ENCODE data around the gene DNMT3A. TPM values are rescaled to one million over a fixed set of nuclear protein-coding genes. Genes with fewer than 3 reads are reported as not detected.

Gene DNMT3A
- total RNA-seq, 1 donor from 2014 or later = 58.1 TPM

DNA sequence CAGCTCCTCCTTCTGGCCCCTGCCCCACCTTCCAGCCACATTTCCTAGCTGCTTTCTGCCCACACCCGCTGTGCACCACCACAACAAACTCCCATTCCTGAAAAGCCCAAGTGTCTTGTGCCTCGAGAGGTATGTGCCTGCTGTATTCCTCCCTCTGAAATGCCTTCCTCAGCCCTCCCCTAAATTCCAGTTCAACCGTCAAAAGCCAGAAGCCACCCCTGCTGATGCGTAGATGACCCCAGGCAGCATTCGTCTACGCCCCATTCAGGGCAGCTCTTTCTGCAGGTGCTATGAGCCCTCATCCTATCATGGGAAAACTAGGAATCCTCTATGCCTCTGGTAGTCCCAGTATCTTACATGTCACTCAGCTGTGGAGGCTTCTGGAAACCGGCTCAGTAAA is 71.7 kb downstream of the DNMT3A start:
- Mint-ChIP-seq H3K4me1 (ENCODE audit: low read depth, unreplicated experiment) (peaks cover 14% of the 10 kb centered on the region), H3K27ac (ENCODE audit: unreplicated experiment) (no peak overlapping the region), H3K36me3 (ENCODE audit: low read depth, unreplicated experiment) (peaks cover 25% of the 10 kb centered on the region), H3K4me3 (ENCODE audit: unreplicated experiment) (no peak overlapping the region), H3K9me3 (ENCODE audit: unreplicated experiment) (no peaks in the 10 kb centered on the region), H3K27me3 (ENCODE audit: low read depth, unreplicated experiment) (peaks cover 10% of the 10 kb centered on the region)
- Histone ChIP-seq H2AFZ (ENCODE audit: low read depth, low read length) (no peak overlapping the region), H3K36me3 (ENCODE audit: insufficient read depth, low read length) (peaks cover 2% of the 10 kb centered on the region), H4K20me1 (ENCODE audit: insufficient read depth, low read length) (no peaks in the 10 kb centered on the region), H3K79me2 (ENCODE audit: insufficient read depth, low read length) (no peaks in the 10 kb centered on the region), H3K4me1 (ENCODE audit: insufficient read depth, low read length) (peaks cover under 1% of the 10 kb centered on the region), H3K4me2 (ENCODE audit: low read length) (no peak overlapping the region), H3K9me3 (ENCODE audit: insufficient read depth, low read depth, low read length) (no peaks in the 10 kb centered on the region), H3K27ac (ENCODE audit: low read depth, low read length) (no peak overlapping the region), H3K4me3 (ENCODE audit: insufficient read depth, low read depth, low read length) (no peak overlapping the region), H3K27me3 (ENCODE audit: insufficient read depth, low read length) (no peaks in the 10 kb centered on the region), H3K9ac (ENCODE audit: low read length) (no peak overlapping the region)
- no peak for FAIRE-seq
- TF ChIP-seq, protein P1, sequence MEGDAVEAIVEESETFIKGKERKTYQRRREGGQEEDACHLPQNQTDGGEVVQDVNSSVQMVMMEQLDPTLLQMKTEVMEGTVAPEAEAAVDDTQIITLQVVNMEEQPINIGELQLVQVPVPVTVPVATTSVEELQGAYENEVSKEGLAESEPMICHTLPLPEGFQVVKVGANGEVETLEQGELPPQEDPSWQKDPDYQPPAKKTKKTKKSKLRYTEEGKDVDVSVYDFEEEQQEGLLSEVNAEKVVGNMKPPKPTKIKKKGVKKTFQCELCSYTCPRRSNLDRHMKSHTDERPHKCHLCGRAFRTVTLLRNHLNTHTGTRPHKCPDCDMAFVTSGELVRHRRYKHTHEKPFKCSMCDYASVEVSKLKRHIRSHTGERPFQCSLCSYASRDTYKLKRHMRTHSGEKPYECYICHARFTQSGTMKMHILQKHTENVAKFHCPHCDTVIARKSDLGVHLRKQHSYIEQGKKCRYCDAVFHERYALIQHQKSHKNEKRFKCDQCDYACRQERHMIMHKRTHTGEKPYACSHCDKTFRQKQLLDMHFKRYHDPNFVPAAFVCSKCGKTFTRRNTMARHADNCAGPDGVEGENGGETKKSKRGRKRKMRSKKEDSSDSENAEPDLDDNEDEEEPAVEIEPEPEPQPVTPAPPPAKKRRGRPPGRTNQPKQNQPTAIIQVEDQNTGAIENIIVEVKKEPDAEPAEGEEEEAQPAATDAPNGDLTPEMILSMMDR (IDR thresholded peaks at IDR 0.05; ENCODE audit: insufficient read depth, low read depth, low read length) = no peak
- TF ChIP-seq EZH2 (IDR thresholded peaks at IDR 0.05; ENCODE audit: insufficient read depth, low read length) = no peak
- DNase-seq (ENCODE audit: low read depth) = no peak

DNA sequence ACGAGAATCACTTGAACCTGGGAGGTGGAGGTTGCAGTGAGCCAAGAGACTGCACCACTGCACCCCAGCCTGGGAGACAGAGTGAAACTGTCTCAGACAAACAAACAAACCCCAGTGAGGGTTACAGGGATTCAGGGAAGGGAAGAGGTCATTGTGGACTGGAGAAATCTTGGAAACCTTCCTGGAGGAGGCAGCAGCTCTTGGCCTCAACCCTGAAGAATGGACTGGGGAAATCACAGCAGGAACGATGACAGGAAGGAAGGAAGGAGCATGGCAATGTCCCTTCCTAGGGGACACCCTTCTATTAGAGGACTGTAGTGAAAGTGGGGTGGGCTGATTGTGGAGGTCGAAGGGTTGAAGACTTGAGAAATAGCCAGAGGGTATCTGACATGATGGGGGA is 72.5 kb downstream of the DNMT3A start:
- Histone ChIP-seq H3K79me2 (ENCODE audit: insufficient read depth, low read length) (no peaks in the 10 kb centered on the region), H3K4me2 (ENCODE audit: low read length) (no peak overlapping the region), H3K9me3 (ENCODE audit: insufficient read depth, low read depth, low read length) (no peaks in the 10 kb centered on the region), H4K20me1 (ENCODE audit: insufficient read depth, low read length) (no peaks in the 10 kb centered on the region), H3K27ac (ENCODE audit: low read depth, low read length) (no peak overlapping the region), H3K4me3 (ENCODE audit: insufficient read depth, low read depth, low read length) (no peak overlapping the region), H2AFZ (ENCODE audit: low read depth, low read length) (no peak overlapping the region), H3K9ac (ENCODE audit: low read length) (no peak overlapping the region), H3K27me3 (ENCODE audit: insufficient read depth, low read length) (no peaks in the 10 kb centered on the region), H3K4me1 (ENCODE audit: insufficient read depth, low read length) (no peaks in the 10 kb centered on the region), H3K36me3 (ENCODE audit: insufficient read depth, low read length) (peaks cover 2% of the 10 kb centered on the region)
- no peak overlapping the region for H3K4me3 Mint-ChIP-seq (ENCODE audit: unreplicated experiment)
- DNase-seq (ENCODE audit: low read depth) (no peak), FAIRE-seq (no peak)
- H3K36me3 Mint-ChIP-seq (ENCODE audit: low read depth, unreplicated experiment) = peaks cover 21% of the 10 kb centered on the region
- peaks cover 12% of the 10 kb centered on the region for H3K4me1 Mint-ChIP-seq (ENCODE audit: low read depth, unreplicated experiment)
- H3K27ac Mint-ChIP-seq (ENCODE audit: unreplicated experiment) = peak overlapping the region; percentile 27
- H3K9me3 Mint-ChIP-seq (ENCODE audit: unreplicated experiment) = no peaks in the 10 kb centered on the region
- TF ChIP-seq, protein P1 (IDR thresholded peaks at IDR 0.05; ENCODE audit: insufficient read depth, low read depth, low read length) = no peak
- no peak for TF ChIP-seq EZH2 (IDR thresholded peaks at IDR 0.05; ENCODE audit: insufficient read depth, low read length)
- peaks cover 7% of the 10 kb centered on the region for H3K27me3 Mint-ChIP-seq (ENCODE audit: low read depth, unreplicated experiment)

DNA sequence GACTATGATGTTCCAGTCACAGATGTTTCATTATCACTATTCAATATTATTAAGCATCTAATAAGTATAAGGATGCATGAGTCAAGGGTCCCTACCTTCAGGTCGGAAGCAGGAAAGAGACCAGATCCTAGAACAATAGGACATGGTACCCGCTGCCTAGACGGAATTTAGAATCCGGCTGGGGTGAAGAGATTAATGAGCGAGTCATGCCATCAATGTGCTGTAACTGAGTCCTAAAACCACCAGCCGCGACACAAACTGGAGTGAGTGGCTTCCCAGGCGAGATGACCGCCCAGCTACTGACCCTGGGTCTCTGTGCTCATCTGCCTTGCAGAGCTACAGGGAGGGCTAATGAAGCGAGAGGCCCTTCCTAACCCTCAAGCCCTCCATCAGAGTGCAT is 73.6 kb downstream of the DNMT3A start:
- Mint-ChIP-seq H3K27me3 (ENCODE audit: low read depth, unreplicated experiment) (peaks cover 2% of the 10 kb centered on the region), H3K4me1 (ENCODE audit: low read depth, unreplicated experiment) (peaks cover 15% of the 10 kb centered on the region), H3K27ac (ENCODE audit: unreplicated experiment) (no peak overlapping the region), H3K4me3 (ENCODE audit: unreplicated experiment) (no peak overlapping the region), H3K9me3 (ENCODE audit: unreplicated experiment) (no peaks in the 10 kb centered on the region), H3K36me3 (ENCODE audit: low read depth, unreplicated experiment) (peaks cover 12% of the 10 kb centered on the region)
- Histone ChIP-seq H2AFZ (ENCODE audit: low read depth, low read length) (no peak overlapping the region), H3K9me3 (ENCODE audit: insufficient read depth, low read depth, low read length) (no peaks in the 10 kb centered on the region), H3K27ac (ENCODE audit: low read depth, low read length) (no peak overlapping the region), H3K4me3 (ENCODE audit: insufficient read depth, low read depth, low read length) (no peak overlapping the region), H3K36me3 (ENCODE audit: insufficient read depth, low read length) (peaks cover 2% of the 10 kb centered on the region), H3K27me3 (ENCODE audit: insufficient read depth, low read length) (no peaks in the 10 kb centered on the region), H4K20me1 (ENCODE audit: insufficient read depth, low read length) (no peaks in the 10 kb centered on the region), H3K9ac (ENCODE audit: low read length) (no peak overlapping the region), H3K79me2 (ENCODE audit: insufficient read depth, low read length) (no peaks in the 10 kb centered on the region), H3K4me1 (ENCODE audit: insufficient read depth, low read length) (no peaks in the 10 kb centered on the region), H3K4me2 (ENCODE audit: low read length) (no peak overlapping the region)
- TF ChIP-seq, protein P1 (IDR thresholded peaks at IDR 0.05; ENCODE audit: insufficient read depth, low read depth, low read length) = no peak
- TF ChIP-seq EZH2 (IDR thresholded peaks at IDR 0.05; ENCODE audit: insufficient read depth, low read length) = no peak
- FAIRE-seq = no peak
- DNase-seq (ENCODE audit: low read depth) = no peak
